MV-4-11 (cell line): Measurements from ENCODE around the gene ADAMTS13.

ENCODE experiments used
- DNase-seq: peaks from one replicate; lab custom pipeline; 2025; lab: John Stamatoyannopoulos, UW

Gene ADAMTS13

DNA sequence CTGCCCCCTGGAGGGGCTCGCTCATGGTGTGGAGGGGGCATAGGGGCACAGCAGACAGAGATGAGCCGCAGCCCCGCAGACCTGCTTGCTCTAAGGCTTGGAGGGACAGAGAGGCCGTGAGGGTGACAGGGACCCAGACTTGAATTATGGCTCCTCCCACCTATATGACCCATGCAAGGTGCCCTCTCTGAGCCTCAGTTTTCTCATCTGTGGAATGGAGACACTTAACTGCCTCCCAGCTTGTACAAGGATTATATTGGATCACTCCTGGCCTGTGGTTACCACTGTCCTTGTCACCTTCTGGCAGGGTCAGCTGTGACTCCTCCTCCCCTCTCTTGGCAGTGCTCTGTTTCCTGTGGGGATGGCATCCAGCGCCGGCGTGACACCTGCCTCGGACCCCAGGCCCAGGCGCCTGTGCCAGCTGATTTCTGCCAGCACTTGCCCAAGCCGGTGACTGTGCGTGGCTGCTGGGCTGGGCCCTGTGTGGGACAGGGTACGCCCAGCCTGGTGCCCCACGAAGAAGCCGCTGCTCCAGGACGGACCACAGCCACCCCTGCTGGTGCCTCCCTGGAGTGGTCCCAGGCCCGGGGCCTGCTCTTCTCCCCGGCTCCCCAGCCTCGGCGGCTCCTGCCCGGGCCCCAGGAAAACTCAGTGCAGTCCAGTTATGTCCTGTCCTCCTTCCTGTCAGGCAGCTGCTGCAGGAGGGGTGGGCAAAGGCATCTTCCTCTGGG is 32.9 kb downstream of the ADAMTS13 start:
- no peak for DNase-seq

DNA sequence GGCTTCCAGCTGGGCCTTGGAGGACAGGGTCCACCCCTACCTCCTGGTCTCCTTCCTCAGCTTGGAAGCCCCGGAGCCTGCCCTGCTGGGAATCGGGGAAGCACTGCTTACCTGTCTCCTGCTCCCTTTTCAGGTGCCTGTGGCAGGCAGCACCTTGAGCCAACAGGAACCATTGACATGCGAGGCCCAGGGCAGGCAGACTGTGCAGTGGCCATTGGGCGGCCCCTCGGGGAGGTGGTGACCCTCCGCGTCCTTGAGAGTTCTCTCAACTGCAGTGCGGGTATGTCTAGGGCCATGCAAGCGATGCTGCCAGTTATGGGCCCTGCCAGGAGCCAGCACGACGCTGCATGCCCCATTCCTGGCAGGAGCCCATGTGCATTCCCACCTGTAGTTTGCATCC is 33.8 kb downstream of the ADAMTS13 start:
- DNase-seq, result no peak

DNA sequence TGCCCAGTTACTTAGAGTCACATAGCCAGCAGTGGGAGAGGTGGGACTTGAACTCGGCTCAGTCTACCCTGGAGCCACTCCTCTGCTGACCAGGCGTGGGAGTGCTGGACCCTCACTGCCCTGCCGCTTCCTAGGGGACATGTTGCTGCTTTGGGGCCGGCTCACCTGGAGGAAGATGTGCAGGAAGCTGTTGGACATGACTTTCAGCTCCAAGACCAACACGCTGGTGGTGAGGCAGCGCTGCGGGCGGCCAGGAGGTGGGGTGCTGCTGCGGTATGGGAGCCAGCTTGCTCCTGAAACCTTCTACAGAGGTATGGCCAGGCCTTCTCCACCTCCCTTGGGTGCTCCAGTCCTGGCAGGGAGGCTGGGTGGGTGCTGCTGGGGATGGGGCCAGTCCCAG is 34.2 kb downstream of the ADAMTS13 start:
- no peak for DNase-seq

DNA sequence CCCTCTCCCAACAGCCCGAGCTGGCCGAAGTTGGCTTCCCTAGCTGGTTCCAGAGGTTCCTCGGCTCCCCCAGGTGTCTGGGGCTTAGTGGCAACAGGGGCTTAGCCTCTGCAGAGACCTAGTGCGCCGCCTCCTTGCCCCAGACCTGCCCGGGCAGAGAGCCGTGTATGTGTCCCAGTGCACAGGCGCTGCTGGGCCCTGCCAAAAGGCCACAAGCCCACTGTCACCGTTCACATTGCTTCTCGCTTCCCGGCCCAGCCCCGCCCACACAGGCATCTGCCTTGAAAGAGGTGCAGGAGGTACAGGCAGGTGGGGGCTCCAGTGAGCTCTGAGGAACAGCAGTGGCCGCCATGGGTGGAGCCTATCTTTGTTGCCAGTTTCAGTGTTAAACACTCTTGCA is 35.1 kb downstream of the ADAMTS13 start:
- DNase-seq, result no peak

DNA sequence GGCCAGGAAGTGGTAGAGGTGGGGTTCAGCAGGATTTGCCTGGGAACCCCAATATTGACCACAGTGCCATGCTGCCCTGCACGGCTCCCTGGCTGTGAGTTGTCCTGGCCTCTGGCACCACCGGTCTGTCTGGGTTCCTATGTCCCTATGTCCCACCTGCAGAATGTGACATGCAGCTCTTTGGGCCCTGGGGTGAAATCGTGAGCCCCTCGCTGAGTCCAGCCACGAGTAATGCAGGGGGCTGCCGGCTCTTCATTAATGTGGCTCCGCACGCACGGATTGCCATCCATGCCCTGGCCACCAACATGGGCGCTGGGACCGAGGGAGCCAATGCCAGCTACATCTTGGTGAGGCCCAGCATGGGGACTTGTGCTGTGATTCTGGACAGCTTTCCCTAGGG is 35.6 kb downstream of the ADAMTS13 start:
- no peak for DNase-seq

DNA sequence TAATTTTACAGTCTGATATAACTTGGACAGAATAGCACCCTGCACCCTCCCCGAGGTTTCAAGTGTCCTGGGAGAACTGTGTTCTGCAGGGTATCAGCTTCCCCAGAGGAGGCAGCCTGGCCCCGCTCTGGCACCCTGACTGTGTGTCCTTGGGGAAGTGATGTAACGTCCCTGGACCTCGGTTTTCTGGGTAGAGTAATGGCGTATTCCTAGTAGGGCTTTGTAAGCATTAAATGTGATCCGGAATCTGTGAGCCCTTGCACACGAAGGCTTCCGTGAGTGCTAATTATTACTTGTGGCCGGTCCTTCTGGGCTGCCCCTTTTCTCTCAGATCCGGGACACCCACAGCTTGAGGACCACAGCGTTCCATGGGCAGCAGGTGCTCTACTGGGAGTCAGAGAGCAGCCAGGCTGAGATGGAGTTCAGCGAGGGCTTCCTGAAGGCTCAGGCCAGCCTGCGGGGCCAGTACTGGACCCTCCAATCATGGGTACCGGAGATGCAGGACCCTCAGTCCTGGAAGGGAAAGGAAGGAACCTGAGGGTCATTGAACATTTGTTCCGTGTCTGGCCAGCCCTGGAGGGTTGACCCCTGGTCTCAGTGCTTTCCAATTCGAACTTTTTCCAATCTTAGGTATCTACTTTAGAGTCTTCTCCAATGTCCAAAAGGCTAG is 36.6 kb downstream of the ADAMTS13 start:
- DNase-seq, result peak; percentile 63

DNA sequence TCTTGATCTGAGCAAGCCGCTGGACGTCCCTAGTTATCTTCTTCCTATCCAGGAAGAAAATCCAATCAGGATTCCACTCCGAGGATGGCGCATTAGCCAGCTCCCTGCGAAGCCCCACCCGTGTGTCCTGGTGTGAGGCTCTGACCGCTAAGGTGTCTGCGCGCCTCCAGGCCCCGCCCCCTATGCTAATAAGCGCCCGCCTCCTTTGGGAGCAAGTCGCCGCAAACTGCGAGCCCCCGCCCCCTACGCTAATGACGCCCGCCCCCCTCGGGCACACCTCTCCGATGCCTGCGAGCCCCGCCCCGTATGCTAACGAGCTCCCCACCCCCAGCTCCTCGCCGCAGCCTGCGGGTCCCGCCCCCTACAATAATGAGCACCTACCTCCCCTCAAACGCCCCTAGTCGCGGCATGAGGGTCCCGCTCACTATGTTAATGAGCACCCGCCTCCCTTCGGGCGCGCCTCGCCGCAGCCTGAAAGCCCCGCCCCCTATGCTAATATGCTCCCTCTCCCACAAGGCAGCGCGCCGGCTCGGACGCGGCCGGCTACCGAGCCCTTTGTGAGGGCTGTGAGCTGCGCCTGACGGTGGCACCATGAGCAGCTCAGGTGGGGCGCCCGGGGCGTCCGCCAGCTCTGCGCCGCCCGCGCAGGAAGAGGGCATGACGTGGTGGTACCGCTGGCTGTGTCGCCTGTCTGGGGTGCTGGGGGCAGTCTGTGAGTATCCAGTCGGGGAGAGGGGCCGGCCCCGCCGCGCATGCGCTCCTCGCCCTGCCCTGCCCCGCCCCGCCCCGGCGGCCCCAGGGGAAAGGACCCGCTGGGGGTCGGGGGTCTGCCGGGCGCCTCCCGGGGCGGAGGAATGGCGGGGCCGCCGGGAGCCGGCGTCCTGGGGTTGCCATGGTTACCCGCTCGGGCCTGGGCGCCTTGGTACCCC is 37.6 kb downstream of the ADAMTS13 start, which contains the start of gene CACFD1:
TSS of gene CACFD1 (plus strand) at position 503 of the 929 bp plus-strand sequence. CDS start at position 592, 89 bp downstream.
- peak; percentile 85 for DNase-seq

DNA sequence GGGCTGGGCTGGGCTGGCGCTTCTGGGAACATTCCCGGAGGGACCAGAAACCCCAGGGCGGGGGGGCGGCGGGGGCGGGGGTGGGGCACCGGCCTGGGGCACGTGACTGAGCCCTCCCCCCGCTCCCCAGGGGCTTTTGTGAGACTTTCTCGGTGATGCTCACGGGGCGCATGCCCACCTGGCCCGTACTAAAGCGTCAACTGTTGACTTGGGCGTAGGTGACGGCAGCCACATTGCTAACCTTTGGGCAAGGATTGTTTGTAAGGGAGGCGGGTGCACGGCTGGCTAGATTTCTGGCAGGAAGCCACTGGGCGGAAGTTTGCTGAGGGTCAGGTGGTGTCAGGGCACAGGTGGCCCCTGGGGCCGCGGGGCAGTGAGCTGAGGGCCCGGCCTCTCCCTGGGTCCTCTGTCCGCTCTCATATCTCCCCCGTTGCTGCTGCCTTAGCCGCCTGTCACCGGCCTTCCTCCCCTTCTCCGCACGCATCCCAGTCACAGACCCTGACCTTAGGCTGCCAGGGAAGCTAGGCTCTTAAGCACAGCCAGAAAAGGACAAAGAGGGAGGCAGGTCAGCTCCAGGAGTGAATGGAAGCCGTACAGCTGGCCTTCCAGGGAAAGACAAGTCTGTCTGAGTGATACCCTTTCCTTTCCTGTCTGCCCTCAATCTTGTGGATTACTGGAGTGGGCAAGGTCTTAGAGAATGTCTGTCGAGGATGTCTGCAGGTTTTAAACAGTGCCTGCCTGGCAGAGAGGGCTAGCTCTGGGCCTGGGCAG is 38.4 kb downstream of the ADAMTS13 start:
- no peak for DNase-seq

DNA sequence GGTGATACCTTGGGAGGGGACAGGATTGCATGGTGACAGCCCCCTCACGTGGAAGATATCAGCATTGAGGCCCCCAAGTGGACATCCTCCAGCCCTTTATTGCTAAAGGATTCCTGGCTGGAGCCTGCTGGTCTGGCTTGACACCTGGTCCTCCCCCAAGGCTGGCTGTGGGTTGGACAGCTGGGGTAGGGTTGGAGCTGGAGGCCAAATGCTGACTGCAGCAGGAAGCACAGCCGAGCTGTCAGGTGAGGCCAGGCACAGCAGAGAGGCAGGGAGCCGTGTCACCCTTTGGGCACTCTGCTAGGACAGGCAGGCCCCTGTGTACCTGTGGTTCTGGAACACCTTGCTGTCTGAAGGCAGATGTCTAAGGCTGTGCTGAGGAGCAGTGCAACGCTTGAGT is 39.8 kb downstream of the ADAMTS13 start:
- DNase-seq, result no peak

DNA sequence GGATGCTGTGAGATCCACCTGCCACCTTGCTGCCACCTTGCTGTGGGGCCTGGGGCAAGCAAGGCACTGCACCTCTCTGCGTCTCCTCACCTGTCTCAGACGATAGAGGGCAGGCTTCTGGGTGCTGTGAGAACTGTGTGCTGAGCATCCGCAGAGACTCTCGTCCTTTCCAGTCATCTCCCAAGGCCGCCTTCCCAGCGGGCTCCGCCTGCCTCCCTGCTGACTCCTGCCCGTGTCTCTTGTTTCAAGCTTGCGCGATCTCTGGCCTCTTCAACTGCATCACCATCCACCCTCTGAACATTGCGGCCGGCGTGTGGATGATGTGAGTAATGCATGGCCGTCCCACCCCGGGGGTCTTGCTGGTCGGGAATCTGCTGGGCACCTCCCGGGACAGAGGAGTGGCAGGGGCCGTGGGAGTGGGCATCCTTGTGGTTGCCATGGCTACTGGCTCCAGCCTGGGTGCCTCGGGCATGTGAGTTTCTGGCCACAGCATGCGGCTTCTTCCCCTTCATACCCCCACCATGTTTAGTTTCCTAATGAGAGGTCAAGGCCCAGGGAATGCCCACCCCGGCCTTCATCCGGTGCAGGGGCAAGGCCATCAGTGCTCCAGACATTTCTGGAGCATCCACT is 41.2 kb downstream of the ADAMTS13 start:
- no peak for DNase-seq

DNA sequence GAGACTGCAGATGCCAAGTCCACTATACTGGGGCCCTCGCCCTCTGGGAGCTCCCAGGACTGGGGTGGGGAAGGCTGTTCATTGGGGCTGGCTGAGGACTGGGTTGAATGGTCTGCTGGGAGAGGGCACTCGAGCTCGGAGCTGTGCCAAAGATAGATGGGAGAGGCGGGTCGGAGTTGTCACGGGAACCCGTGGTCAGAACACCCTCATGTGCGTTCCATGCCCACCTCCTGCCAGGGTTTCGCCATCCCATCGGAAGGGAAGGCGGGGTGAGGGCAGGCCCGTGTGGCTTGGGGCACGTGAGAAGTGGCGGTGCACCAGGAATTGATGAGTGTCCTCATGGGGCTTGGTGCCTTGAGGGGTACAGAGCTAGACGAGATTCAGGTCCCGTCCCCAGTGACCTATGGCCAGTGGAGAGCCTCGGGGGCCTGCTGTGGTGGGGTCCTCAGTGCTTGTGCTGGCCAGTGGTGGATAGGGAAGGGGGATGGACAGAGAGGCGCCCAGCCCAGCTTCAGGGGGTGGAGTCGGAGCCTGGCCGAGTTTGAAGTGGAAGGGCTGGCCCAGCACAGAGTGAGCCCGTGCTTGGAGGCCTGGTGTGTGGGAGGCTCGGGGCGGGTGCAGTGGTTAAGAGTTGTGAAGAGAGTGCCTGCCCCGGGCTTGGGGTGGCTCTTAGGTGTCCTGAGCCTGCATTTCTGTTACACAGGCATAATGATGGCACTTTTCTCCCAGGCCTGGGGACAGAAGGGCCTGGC is 41.9 kb downstream of the ADAMTS13 start:
- DNase-seq, result no peak

DNA sequence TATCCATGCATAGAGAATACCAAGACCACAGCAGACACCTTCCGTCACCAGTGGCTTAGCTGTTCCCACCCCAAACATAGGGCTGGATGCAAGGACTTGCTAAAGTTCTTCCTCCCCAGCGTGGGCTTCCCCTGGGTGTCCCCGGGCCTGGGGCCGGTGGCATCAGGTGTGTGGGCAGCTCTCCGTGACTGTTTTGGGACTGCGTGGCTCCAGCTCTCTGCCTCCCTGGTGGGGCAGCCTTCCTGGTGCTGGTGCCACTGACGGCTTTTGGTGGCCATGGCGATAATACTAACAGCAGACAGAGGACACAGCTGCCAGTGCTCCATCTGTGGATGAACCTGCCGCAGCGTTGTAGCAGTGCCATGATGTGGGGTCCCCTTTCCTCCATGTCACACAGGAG is 42.5 kb downstream of the ADAMTS13 start:
- DNase-seq, result no peak

DNA sequence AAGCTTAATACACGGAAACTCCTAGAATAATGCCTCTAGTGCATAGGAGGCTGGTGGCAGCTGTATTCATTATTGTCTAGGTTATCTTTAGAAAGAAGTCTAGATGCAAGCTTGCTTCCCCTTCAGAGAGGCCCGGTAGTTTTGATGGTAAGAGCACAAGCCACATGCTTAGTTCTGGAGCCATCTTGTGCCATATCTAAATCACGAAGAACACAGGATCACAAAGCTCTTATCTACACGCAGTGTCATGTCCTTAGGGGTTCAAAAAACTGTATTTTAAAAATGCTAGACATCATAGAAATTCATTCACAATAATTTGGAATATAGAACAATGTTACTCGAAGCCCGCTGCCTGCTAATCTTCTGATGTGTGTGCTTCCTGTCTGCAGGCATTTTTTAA is 43.8 kb downstream of the ADAMTS13 start:
- DNase-seq, result no peak

DNA sequence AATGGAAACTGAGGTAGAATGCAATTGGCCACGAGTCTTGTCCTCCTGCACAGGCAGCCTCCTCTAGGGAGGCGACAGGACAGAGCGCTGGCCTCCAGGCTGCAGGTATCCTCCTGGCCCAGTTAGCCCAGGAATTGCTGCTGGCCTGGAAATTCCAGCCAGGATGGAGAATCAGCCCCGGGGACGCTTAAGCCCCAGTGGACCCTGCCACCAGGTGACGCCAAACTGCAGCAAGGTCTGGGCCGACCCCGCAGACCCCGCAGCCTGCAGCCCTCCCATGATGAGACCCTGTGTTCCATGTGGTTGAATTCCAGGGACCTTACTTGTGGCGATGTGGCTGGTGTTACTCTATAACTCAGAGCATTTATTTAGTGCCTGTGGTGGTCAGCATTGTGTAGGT is 44.9 kb downstream of the ADAMTS13 start:
- no peak for DNase-seq

DNA sequence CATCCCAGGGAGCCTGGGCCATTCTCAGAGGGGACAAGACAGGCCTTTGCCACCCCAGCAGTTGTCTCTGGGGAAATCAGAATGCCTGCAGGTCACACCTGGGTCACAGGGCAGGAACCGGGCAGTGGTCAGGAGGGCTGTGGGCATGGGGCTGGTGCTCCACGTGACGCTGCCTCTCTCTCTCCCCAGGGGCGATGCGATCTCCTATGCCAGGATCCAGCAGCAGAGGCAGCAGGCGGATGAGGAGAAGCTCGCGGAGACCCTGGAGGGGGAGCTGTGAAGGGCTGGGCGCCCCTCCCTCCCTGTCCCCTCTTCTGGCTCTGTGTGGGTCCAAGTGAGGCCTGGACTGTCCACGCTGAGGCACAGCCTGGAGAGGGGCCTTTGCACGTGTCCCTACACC is 46.2 kb downstream of the ADAMTS13 start:
- DNase-seq, result no peak

DNA sequence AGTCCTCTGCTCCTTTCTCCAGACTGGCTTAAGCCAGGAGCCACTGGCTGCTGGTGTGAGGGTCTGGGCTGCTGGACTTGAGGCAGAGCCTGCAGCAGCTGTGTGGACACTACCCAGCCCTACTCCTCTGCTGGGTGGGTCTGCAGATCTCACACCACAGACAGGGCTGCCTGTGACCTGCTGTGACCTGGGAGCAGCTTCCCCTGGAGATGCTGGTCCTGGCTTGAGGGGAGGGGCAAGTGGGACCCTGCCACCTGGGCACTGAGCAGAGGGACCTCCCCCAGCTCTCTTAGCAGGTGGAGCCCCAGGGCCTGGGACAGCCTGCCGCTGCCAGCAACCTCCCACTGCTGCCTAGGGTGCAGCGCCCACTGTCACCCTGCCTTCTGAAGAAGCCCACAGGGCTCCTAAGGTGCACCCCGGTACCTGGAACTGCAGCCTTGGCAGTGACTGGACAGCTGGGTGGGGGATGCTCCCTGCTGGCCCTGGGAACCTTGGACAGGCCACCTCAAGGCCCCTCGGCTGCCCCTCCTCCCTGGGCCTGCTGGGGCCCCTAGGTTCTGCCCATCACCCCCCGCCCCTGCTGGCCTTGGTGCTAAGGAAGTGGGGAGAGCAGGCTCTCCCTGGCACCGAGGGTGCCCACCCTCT is 46.7 kb downstream of the ADAMTS13 start:
- no peak for DNase-seq

DNA sequence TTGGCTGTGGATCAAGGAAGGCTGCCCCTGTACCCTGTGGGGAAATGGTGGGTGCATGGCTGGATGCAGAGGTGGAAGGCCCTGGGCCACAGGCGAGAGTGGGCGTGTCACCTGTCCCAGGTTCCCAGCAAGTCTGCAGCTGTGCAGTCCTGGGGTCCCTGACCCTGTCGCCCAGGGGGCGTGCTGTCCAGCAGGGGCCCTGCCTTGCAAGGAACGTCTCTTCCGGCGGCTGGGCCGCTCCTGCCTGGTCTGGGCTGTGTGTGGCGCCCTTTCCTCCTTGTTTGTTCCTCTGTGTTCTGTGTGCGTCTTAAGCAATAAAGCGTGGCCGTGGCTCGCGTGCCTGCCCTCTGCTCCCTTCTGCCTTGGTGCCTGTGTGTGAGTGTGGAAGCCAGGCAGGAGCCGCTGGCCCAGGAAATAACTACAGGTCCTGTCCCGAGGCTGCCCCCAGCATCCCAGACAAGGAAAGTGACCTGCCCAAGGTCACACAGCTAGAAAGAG is 48.3 kb downstream of the ADAMTS13 start:
- peak; percentile 51 for DNase-seq

DNA sequence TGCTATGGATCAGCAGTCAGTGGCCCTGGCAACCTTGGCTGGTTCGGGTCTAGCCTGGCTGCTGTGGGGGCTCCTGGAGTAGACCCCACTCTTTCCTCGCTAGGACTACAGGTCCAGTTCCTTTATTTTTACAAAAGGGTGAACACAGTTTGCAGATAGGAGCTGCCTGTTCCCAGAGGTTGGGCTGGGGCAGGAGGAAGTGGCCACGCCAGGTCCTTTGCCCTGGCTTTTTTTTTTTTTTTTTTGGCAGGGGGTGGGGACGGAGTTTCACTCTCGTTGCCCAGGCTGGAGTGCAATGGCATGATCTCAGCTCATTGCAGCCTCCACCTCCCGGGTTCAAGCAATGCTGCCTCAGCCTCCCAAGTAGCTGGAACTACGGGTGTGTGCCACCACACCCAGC is 48.8 kb downstream of the ADAMTS13 start:
- DNase-seq, result peak; percentile 44

DNA sequence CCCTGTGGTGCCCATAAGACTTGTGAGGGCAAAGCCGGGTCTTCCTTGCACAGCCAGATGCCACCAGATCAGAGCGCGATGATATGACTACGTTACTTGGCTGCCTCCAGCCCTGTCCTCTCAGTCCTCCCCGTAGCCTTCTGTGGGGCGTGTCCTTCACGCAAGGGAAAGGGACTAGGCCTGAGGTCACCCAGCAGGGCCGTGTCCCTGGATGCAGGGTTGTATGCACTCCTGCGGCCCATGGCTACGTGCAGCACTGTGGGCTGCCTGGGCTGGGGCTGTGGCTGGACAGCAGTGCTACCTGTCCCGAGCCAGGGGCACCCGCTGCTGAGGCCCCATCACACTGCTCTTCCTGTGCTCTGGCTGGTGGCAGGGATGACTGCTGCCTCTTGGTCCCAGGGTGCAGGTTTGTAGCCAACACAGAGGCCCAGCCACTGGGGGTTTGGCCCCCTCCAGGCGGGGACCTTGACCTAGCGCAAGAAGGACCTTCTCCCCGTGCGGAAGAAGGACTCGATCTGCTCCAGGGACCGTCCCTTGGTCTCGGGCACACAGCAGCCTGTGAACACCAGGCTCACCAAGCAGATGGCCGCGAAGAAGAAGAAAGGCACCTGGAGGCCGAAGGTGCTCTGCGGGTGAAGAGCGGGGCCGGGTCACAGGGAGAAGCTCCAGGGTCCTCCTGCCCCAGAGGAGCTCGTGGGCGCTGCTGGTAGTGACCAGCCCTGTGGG is 49.5 kb downstream of the ADAMTS13 start:
- no peak for DNase-seq
